Measurements from ENCODE around the gene LRCH4. TPM values are rescaled to one million over a fixed set of nuclear protein-coding genes. Genes with fewer than 3 reads are reported as not detected.
"Not testable (repeated sequence)": the region's sequence is repeated elsewhere in the genome, so short reads cannot be mapped to it uniquely, and the experiment has no call there.

Gene LRCH4
- total RNA-seq, 1 donor from 2014 or later = 76.6 TPM

GRCh38 chr7:100538348-100538653, 47.6 kb downstream of the LRCH4 start:
- TF ChIP-seq CTCF (IDR thresholded peaks at IDR 0.05; ENCODE audit: unreplicated experiment) = no peak
- Mint-ChIP-seq H3K27me3 (no peaks in the 10 kb centered on the region), H3K4me1 (ENCODE audit: low read depth) (peaks cover 21% of the 10 kb centered on the region), H3K36me3 (ENCODE audit: insufficient read depth) (no peaks in the 10 kb centered on the region), H3K4me3 (ENCODE audit: low read depth) (peak overlapping the region; percentile 94), H3K9me3 (ENCODE audit: low read depth) (no peaks in the 10 kb centered on the region), H3K27ac (peak overlapping the region; percentile 80)
- no peak for DNase-seq (ENCODE audit: low spot score, unreplicated experiment)

- not testable (repeated sequence) for H3K27me3 Mint-ChIP-seq; H3K4me3 Mint-ChIP-seq (ENCODE audit: low read depth); H3K27ac Mint-ChIP-seq; H3K9me3 Mint-ChIP-seq (ENCODE audit: low read depth); DNase-seq (ENCODE audit: low spot score, unreplicated experiment); H3K36me3 Mint-ChIP-seq (ENCODE audit: insufficient read depth)
- peaks cover 16% of the 10 kb centered on the region for H3K4me1 Mint-ChIP-seq (ENCODE audit: low read depth)
These were observed 49.2 kb downstream of the LRCH4 start for GRCh38 chr7:100536695-100537094.

GRCh38 chr7:100535982-100536381, 49.9 kb downstream of the LRCH4 start:
- not testable (repeated sequence) for DNase-seq (ENCODE audit: low spot score, unreplicated experiment); H3K27me3 Mint-ChIP-seq; H3K27ac Mint-ChIP-seq; H3K9me3 Mint-ChIP-seq (ENCODE audit: low read depth); H3K4me3 Mint-ChIP-seq (ENCODE audit: low read depth); H3K36me3 Mint-ChIP-seq (ENCODE audit: insufficient read depth)
- H3K4me1 Mint-ChIP-seq (ENCODE audit: low read depth) = peaks cover 16% of the 10 kb centered on the region

DNA sequence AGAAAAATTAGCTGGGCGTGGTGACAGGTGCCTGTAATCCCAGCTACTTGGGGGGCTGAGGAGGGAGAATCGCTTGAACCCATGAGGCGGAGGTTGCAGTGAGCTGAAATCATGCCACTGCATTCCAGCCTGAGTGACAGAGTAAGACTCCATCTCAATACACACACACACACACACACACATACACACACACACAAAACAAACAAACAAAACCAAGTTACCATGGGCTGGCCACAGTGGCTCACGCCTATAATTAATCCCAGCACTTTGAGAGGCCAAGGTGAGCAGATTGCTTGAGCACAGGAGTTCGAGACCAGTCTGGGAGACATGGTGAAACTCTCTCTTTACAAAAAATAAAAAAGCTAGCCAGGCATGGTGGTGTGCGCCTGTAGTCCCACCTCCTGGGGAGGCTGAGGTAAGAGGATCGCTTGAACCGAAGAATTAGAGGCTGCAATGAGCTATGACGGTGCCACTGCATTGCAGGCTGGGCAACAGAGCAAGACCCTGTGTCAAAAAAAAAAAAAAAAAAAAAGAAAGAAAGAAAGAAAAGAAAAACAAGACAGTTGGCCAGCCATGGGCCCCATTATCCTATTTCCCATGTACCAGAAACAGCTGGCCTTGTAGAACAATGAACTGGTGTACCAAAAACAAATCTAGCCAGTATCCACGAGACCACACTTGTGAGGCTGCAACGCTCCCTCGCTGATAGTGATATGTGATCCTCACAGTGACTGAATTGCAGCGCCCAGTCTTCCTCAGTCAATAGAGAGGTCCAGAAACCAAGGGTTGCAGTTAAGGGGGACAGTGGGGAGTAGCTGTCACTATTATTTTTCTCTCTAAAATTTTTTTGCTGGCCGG, 53.5 kb downstream of the LRCH4 start:
- no peak for TF ChIP-seq CTCF (IDR thresholded peaks at IDR 0.05; ENCODE audit: unreplicated experiment)
- H3K4me1 Mint-ChIP-seq (ENCODE audit: low read depth) = no peaks in the 10 kb centered on the region
- H3K36me3 Mint-ChIP-seq (ENCODE audit: insufficient read depth) = no peaks in the 10 kb centered on the region
- H3K27me3 Mint-ChIP-seq = no peaks in the 10 kb centered on the region
- H3K9me3 Mint-ChIP-seq (ENCODE audit: low read depth) = no peaks in the 10 kb centered on the region
- no peak for DNase-seq (ENCODE audit: low spot score, unreplicated experiment)
- H3K27ac Mint-ChIP-seq = no peak overlapping the region
- H3K4me3 Mint-ChIP-seq (ENCODE audit: low read depth) = no peak overlapping the region

DNA sequence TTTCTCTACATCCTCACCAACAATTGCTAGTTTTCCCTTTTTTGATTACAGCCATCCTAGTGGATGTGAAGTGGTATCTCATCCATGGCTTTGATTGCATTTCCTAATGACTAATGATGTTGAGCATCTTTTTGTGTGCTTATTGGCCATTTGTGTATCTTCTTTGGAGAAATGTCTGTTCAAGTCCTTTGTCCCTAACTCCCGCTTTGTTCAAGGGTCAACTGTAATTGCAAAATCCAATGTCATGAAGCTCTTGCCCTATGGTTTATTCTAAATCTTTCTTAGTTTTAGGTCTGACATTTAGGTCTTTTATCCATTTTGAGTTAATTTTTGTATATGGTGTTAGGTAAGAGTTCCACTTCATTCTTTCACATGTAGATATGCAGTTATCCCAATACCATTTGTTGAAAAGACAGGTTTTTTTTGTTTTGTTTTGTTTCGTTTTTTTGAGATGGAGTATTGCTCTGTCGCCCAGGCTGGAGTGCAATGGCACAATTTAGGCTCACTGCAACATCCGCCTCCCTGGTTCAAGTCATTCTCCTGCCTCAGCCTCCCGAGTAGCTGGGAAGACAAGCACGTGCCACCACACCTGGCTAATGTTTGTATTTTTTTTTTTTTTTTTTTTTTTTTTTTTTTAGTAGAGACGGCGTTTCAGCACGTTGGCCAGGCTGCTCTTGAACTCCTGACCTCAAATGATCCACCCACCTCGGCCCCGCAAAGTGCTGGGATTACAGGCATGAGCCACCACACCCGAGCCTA, 57.6 kb downstream of the LRCH4 start:
- H3K4me1 Mint-ChIP-seq (ENCODE audit: low read depth); H3K27me3 Mint-ChIP-seq; H3K36me3 Mint-ChIP-seq (ENCODE audit: insufficient read depth); DNase-seq (ENCODE audit: low spot score, unreplicated experiment); H3K4me3 Mint-ChIP-seq (ENCODE audit: low read depth); H3K9me3 Mint-ChIP-seq (ENCODE audit: low read depth); H3K27ac Mint-ChIP-seq: not testable (repeated sequence)

Other genes starting within 250 kb of the LRCH4 start
- gene PILRB, start 228.0 kb downstream of the LRCH4 start, total RNA-seq = 64.6 and 67.9 TPM in 2 replicates
- gene PILRA, start 212.6 kb downstream of the LRCH4 start, total RNA-seq = 3.9 and 5.3 TPM in 2 replicates
- 2.5 and 3.8 TPM in 2 replicates for gene ZCWPW1, start 157.4 kb downstream of the LRCH4 start, total RNA-seq
- 34.6 and 35.4 TPM in 2 replicates for gene MEPCE, start 156.3 kb downstream of the LRCH4 start, total RNA-seq
- 23.7 and 29.8 TPM in 2 replicates for gene PPP1R35, start 149.6 kb downstream of the LRCH4 start, total RNA-seq
- gene SPACDR, start 121.9 kb downstream of the LRCH4 start, total RNA-seq = 0.67 and 1.7 TPM in 2 replicates
- 27.9 and 32.2 TPM in 2 replicates for gene TSC22D4, start 106.9 kb downstream of the LRCH4 start, total RNA-seq
- 4.6 and 4.9 TPM in 2 replicates for gene NYAP1, start 102.2 kb downstream of the LRCH4 start, total RNA-seq
- 9.8 and 10.3 TPM in 2 replicates for gene AGFG2, start 46.9 kb downstream of the LRCH4 start, total RNA-seq
- 7.7 and 8.1 TPM in 2 replicates for gene SAP25, start 12.2 kb downstream of the LRCH4 start, total RNA-seq
- gene FBXO24, start 199 bp upstream of the LRCH4 start, total RNA-seq = 0.41 and 1.2 TPM in 2 replicates
- gene PCOLCE, start 16.2 kb upstream of the LRCH4 start, total RNA-seq = 16.1 and 20.3 TPM in 2 replicates
- gene MOSPD3, start 26.4 kb upstream of the LRCH4 start, total RNA-seq = 27.1 and 27.9 TPM in 2 replicates
- 0.62 and 0.93 TPM in 2 replicates for gene TFR2, start 55.4 kb upstream of the LRCH4 start, total RNA-seq
- gene ACTL6B, start 70.3 kb upstream of the LRCH4 start, total RNA-seq = 4.1 and 4.2 TPM in 2 replicates
- 160 and 167 TPM in 2 replicates for gene GNB2, start 87.6 kb upstream of the LRCH4 start, total RNA-seq
- gene GIGYF1, start 108.1 kb upstream of the LRCH4 start, total RNA-seq = 89.3 and 95.1 TPM in 2 replicates
- 30.2 and 33.7 TPM in 2 replicates for gene POP7, start 120.0 kb upstream of the LRCH4 start, total RNA-seq
- gene EPO, start 134.3 kb upstream of the LRCH4 start, total RNA-seq = 0.22 and 0.29 TPM in 2 replicates
- not detected in 2 replicates for gene ZAN, start 147.5 kb upstream of the LRCH4 start, total RNA-seq
- 164 TPM in 2 replicates for gene EPHB4, start 241.4 kb upstream of the LRCH4 start, total RNA-seq